H1 (cell line): ENCODE measurements around the gene BFSP2. TPM values are rescaled to one million over a fixed set of nuclear protein-coding genes. Genes with fewer than 3 reads are reported as not detected.

ENCODE experiments used
- CTCF ChIA-PET: fragments of 300-600 bp; sonication (Branson Sonifier 250); formaldehyde crosslinking; loops from one replicate; lab custom pipeline; 2021; ENCODE audit not compliant: partially characterized antibody; lab: Charles Lee
- POLR2A ChIA-PET: fragments of 300-600 bp; sonication (Branson Sonifier 250); formaldehyde crosslinking; loops from one replicate; lab custom pipeline; 2021; ENCODE audit warnings: inconsistent platforms; ENCODE audit not compliant: partially characterized antibody; lab: Charles Lee
- DNase-seq, 2 experiments: peaks; one replicate each; pipeline versions ENCODE4 v3.0.0 to v3.0.0-alpha.2; 2010 to 2022; ENCODE audit warnings: low spot score in 2 of 2, low read depth in 1 of 2, mixed read lengths in 1 of 2
- FAIRE-seq: peaks from 2 replicates; lab custom pipeline; 2011; peaks lifted over from hg19 to GRCh38; lab: Jason Lieb, UNC
- H2AFZ ChIP-seq: 2 replicates; pipeline ENCODE4 v1.8.1; 2012; ENCODE audit warnings: low read length, inconsistent platforms
- H2AK5ac ChIP-seq: 2 replicates; pipeline ENCODE4 v1.6.1; 2013; ENCODE audit warnings: low read depth, low read length
- H2BK120ac ChIP-seq: replicated peaks from 2 replicates; pipeline ENCODE3; 2013; ENCODE audit warnings: low read depth, low read length, inconsistent platforms
- H2BK12ac ChIP-seq: 2 replicates; pipeline ENCODE4 v1.6.1; 2013; ENCODE audit warnings: low read depth, low read length
- H2BK15ac ChIP-seq: 2 replicates; pipeline ENCODE4 v1.6.1; 2013; ENCODE audit warnings: low read length
- H2BK20ac ChIP-seq: 2 replicates; pipeline ENCODE4 v1.6.1; 2013; ENCODE audit warnings: low read length
- H2BK5ac ChIP-seq: 2 replicates; pipeline ENCODE4 v1.6.1; 2013; ENCODE audit warnings: low read depth, low read length
- H3K14ac ChIP-seq: 2 replicates; pipeline ENCODE4 v1.6.1; 2013; ENCODE audit warnings: inconsistent platforms; ENCODE audit not compliant: insufficient read length
- H3K18ac ChIP-seq: 2 replicates; pipeline ENCODE4 v1.6.1; 2013; ENCODE audit warnings: low read length; ENCODE audit errors: extremely low read depth
- H3K23ac ChIP-seq: 2 replicates; pipeline ENCODE4 v1.6.1; 2013; ENCODE audit warnings: inconsistent platforms; ENCODE audit not compliant: insufficient read length
- H3K23me2 ChIP-seq: 2 replicates; pipeline ENCODE4 v1.6.1; 2013; ENCODE audit warnings: low read depth, low read length
- H3K27ac ChIP-seq: 2 replicates; pipeline ENCODE4 v1.6.1; 2011; ENCODE audit warnings: low read depth, low read length, inconsistent platforms
- H3K27me3 ChIP-seq, 4 experiments: replicated peaks in 1 of 4; 1 replicate in 1 of 4; 2 replicates in 3 of 4; pipeline versions ENCODE4 v1.6.1 to v1.8.1; 2011 to 2013; ENCODE audit warnings: low read length in 3 of 4, mild to moderate bottlenecking in 3 of 4, inconsistent platforms in 2 of 4, mixed read lengths in 2 of 4, moderate library complexity in 1 of 4; ENCODE audit not compliant: control insufficient read depth in 3 of 4, insufficient read depth in 3 of 4; ENCODE audit errors: extremely low read depth in 1 of 4
- H3K36me3 ChIP-seq, 4 experiments: 2 replicates each; pipeline versions ENCODE4 v1.6.1 to v1.8.1; 2011 to 2013; ENCODE audit warnings: mild to moderate bottlenecking in 4 of 4, low read length in 3 of 4, moderate library complexity in 2 of 4, control low read depth in 1 of 4, inconsistent platforms in 1 of 4; ENCODE audit not compliant: insufficient read depth in 4 of 4, control insufficient read depth in 2 of 4
- H3K4ac ChIP-seq: replicated peaks from 2 replicates; pipeline ENCODE3; 2013; ENCODE audit warnings: low read length, low read depth, mixed read lengths, inconsistent platforms; ENCODE audit not compliant: insufficient read length
- H3K4me1 ChIP-seq, 4 experiments: replicated peaks in 1 of 4; 1 replicate in 1 of 4; 2 replicates in 3 of 4; pipeline versions ENCODE4 v1.6.1 to v1.8.1; 2011 to 2013; ENCODE audit warnings: low read length in 3 of 4, inconsistent platforms in 2 of 4, mixed read lengths in 1 of 4; ENCODE audit not compliant: insufficient read depth in 4 of 4, control insufficient read depth in 3 of 4
- H3K4me2 ChIP-seq, 2 experiments: 2 replicates each; pipeline versions ENCODE4 v1.6.1 to v1.8.1; 2011 to 2013; ENCODE audit warnings: low read depth in 2 of 2, low read length in 2 of 2, control low read depth in 1 of 2, inconsistent platforms in 1 of 2, mild to moderate bottlenecking in 1 of 2; ENCODE audit not compliant: insufficient read depth in 1 of 2
- H3K4me3 ChIP-seq, 4 experiments: fragments of 200-600, 300-600 bp in 1 of 4; sonication (generic), shearing (Covaris generic), sonication (Bioruptor Twin) in 1 of 4; 2 replicates each; pipeline versions ENCODE4 v1.5.1 to v1.8.1; 2011 to 2016; ENCODE audit warnings: low read length in 4 of 4, low read depth in 3 of 4, control low read depth in 2 of 4, inconsistent platforms in 2 of 4, mild to moderate bottlenecking in 2 of 4, mixed read lengths in 1 of 4, moderate library complexity in 1 of 4; ENCODE audit not compliant: insufficient read depth in 2 of 4; ENCODE audit errors: extremely low read depth in 1 of 4
- H3K56ac ChIP-seq: replicated peaks from 2 replicates; pipeline ENCODE3; 2013; ENCODE audit warnings: low read depth, mild to moderate bottlenecking, mixed read lengths, low read length, inconsistent platforms; ENCODE audit not compliant: insufficient read length
- H3K79me1 ChIP-seq: 2 replicates; pipeline ENCODE4 v1.6.1; 2013; ENCODE audit warnings: low read depth, low read length, control low read depth
- H3K79me2 ChIP-seq, 2 experiments: 2 replicates each; pipeline versions ENCODE4 v1.6.1 to v1.8.1; 2012 to 2013; ENCODE audit warnings: low read length in 2 of 2, mild to moderate bottlenecking in 2 of 2, inconsistent platforms in 1 of 2; ENCODE audit not compliant: insufficient read depth in 2 of 2, control insufficient read depth in 1 of 2
- H3K9ac ChIP-seq, 4 experiments: replicated peaks in 1 of 4; 1 replicate in 1 of 4; 2 replicates in 3 of 4; pipeline versions ENCODE4 v1.6.1 to v1.8.1; 2011 to 2013; ENCODE audit warnings: low read depth in 3 of 4, low read length in 3 of 4, control low read depth in 2 of 4, mild to moderate bottlenecking in 2 of 4, moderate library complexity in 2 of 4, inconsistent platforms in 1 of 4; ENCODE audit errors: extremely low read depth in 1 of 4
- H3K9me3 ChIP-seq, 2 experiments: 2 replicates each; pipeline versions ENCODE4 v1.6.1 to v1.8.1; 2012 to 2013; ENCODE audit warnings: mild to moderate bottlenecking in 2 of 2, moderate library complexity in 2 of 2, control low read depth in 1 of 2, inconsistent platforms in 1 of 2, low read depth in 1 of 2, low read length in 1 of 2, mixed read lengths in 1 of 2; ENCODE audit not compliant: insufficient read depth in 2 of 2
- H4K20me1 ChIP-seq, 2 experiments: replicated peaks in 1 of 2; 2 replicates each; pipeline versions ENCODE3 to v1.8.1; 2011 to 2013; ENCODE audit warnings: inconsistent platforms in 2 of 2, low read length in 2 of 2, mild to moderate bottlenecking in 1 of 2; ENCODE audit not compliant: insufficient read depth in 2 of 2, control insufficient read depth in 1 of 2
- H4K5ac ChIP-seq: 2 replicates; pipeline ENCODE4 v1.6.1; 2013; ENCODE audit warnings: low read length, low read depth, mixed read lengths, inconsistent platforms; ENCODE audit not compliant: insufficient read length
- H4K8ac ChIP-seq: 2 replicates; pipeline ENCODE4 v1.8.0; 2013; ENCODE audit warnings: mild to moderate bottlenecking, moderate library complexity, low read length, inconsistent platforms; ENCODE audit not compliant: insufficient read depth; ENCODE audit errors: extremely low read depth
- H4K91ac ChIP-seq: replicated peaks from 2 replicates; pipeline ENCODE3; 2013; ENCODE audit warnings: low read length, mixed read lengths, inconsistent platforms; ENCODE audit not compliant: insufficient read length
- BACH1 ChIP-seq: IDR thresholded peaks from 2 replicates; pipeline ENCODE4 v1.6.1; 2012; ENCODE audit warnings: low read length, improper control_type of control experiment
- KDM1A ChIP-seq: fragments of 200-600, 300-600 bp; sonication (generic); IDR thresholded peaks from 2 replicates; pipeline ENCODE4 v1.7.1; 2016; ENCODE audit warnings: mild to moderate bottlenecking, low read length, borderline replicate concordance
- TBP ChIP-seq: IDR thresholded peaks from 2 replicates; pipeline ENCODE4 v1.6.1; 2011; ENCODE audit warnings: low read depth, low read length, improper control_type of control experiment
- WGBS, 2 experiments: shearing (Covaris generic) in 1 of 2; methylation state at CpG; one replicate each; pipeline versions ENCODE4 v1.1.6 to v1.1.7; 2013 to 2015; ENCODE audit warnings: low lambda C conversion rate in 2 of 2, mixed read lengths in 2 of 2, inconsistent platforms in 1 of 2, low coverage in 1 of 2, missing lambda C conversion rate in 1 of 2; ENCODE audit not compliant: insufficient replicate concordance in 2 of 2, insufficient coverage in 1 of 2, insufficient read length in 1 of 2; ENCODE audit errors: extremely low coverage in 1 of 2, missing lambda C conversion rate in 1 of 2; 5-methylcytosine and 5-hydroxymethylcytosine counted together
- polyA plus RNA-seq, 7 experiments: library from polyadenylated mRNA; depleted of rRNA in 3 of 7; stranded (reverse) in 5 of 7; unstranded in 2 of 7; fragments of >200 nt in 5 of 7; fragments of 200-250 nt in 2 of 7; gene quantifications; 1 replicate in 5 of 7; 2 replicates in 1 of 7; 4 replicates in 1 of 7; pipeline versions ENCODE4 v1.2.1 to v1.2.3, GENCODE V29; 2011 to 2013; ENCODE audit warnings: missing spikeins in 2 of 7, mixed read lengths in 2 of 7
- total RNA-seq: library from RNA; stranded (reverse); fragmentation: NEBNext Ultra II Directional; extraction: Animal tissue kit (Norgen Biotek cat#: 25700); gene quantifications from 2 replicates; pipeline ENCODE4 v1.2.1, GENCODE V29; 2021

The BFSP2 gene
- total and polyA plus RNA-seq, 2 of the 8 experiments (the other 6 are each of a cell fraction or from before 2014, with no cell fraction given) = not detected

DNA sequence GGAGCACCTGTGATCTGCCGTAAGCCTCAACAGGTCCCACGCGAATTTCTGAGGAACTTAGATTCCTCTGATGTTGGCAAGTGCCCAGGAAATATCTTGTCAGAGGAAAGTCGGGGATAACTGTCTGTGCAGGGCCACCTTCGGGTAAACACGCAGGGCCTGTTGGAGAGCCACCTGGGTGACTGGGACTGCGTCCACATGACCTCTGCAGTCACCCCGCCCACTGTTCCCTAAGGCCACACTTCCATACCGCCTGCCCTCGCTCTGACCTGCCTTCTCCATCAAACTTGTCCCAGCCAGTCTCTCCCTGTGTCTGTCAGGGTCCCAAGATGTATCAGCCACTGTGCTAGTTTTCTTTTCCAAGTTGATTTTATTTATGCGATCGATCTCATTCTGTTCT is 28.7 kb downstream of the BFSP2 start:
- H4K5ac ChIP-seq = no peak overlapping the region
- DNase-seq (no peak), FAIRE-seq (no peak)
- H3K56ac ChIP-seq = no peak overlapping the region
- H2AK5ac ChIP-seq = no peak overlapping the region
- H3K9ac ChIP-seq = no peak overlapping the region
- H2BK5ac ChIP-seq = no peak overlapping the region
- no peak overlapping the region for H2BK15ac ChIP-seq
- POLR2A ChIA-PET = no interaction called here
- no peak overlapping the region for H3K27ac ChIP-seq
- H2BK120ac ChIP-seq = no peak overlapping the region
- H3K4me2 ChIP-seq = no peak overlapping the region
- H3K36me3 ChIP-seq = no peaks in the 10 kb centered on the region
- no peaks in the 10 kb centered on the region for H3K79me2 ChIP-seq
- no peak overlapping the region for H3K14ac ChIP-seq
- no peak overlapping the region for H3K4me3 ChIP-seq
- no peak overlapping the region for H2BK12ac ChIP-seq
- no peaks in the 10 kb centered on the region for H3K79me1 ChIP-seq
- no peak overlapping the region for H4K8ac ChIP-seq
- H3K27me3 ChIP-seq = no peaks in the 10 kb centered on the region
- no peaks in the 10 kb centered on the region for H3K9me3 ChIP-seq
- no peak overlapping the region for H3K23ac ChIP-seq
- no peaks in the 10 kb centered on the region for H3K23me2 ChIP-seq
- H3K18ac ChIP-seq = no peak overlapping the region
- no peaks in the 10 kb centered on the region for H3K4me1 ChIP-seq
- H3K4ac ChIP-seq = no peak overlapping the region
- CTCF ChIA-PET = interaction anchor here (0.6 kb wide), 1 partner anchor 8 kb away, joined by 3 read pairs; no protein-coding TSS in a partner anchor
- H4K91ac ChIP-seq = no peak overlapping the region
- no peaks in the 10 kb centered on the region for H4K20me1 ChIP-seq
- no peak overlapping the region for H2BK20ac ChIP-seq
- TF ChIP-seq BACH1 = no peak
- TF ChIP-seq TBP = no peak
- no peak for TF ChIP-seq KDM1A
- H2AFZ ChIP-seq = no peak overlapping the region
- 79% methylated on average over 12 of the region's 12 CpGs; no CpG with 5 or more reads in 1 of the 2 experiments for WGBS, 2 experiments
